HG03575 (cell line): ENCODE data around the gene DCAF6.
A peak's percentile ranks its signal among the peaks of the same experiment; 100 is the strongest.
"Not testable (repeated sequence)": the region's sequence is repeated elsewhere in the genome, so short reads cannot be mapped to it uniquely, and the experiment has no call there.

Source experiments
- ATAC-seq: cut with Tn5 transposase; IDR thresholded peaks from one replicate; pipeline ENCODE4 v1.9.1; 2021; ENCODE audit not compliant: unreplicated experiment, insufficient number of reproducible peaks, low FRiP score; ENCODE audit errors: extremely low read depth

The DCAF6 gene, protein sequence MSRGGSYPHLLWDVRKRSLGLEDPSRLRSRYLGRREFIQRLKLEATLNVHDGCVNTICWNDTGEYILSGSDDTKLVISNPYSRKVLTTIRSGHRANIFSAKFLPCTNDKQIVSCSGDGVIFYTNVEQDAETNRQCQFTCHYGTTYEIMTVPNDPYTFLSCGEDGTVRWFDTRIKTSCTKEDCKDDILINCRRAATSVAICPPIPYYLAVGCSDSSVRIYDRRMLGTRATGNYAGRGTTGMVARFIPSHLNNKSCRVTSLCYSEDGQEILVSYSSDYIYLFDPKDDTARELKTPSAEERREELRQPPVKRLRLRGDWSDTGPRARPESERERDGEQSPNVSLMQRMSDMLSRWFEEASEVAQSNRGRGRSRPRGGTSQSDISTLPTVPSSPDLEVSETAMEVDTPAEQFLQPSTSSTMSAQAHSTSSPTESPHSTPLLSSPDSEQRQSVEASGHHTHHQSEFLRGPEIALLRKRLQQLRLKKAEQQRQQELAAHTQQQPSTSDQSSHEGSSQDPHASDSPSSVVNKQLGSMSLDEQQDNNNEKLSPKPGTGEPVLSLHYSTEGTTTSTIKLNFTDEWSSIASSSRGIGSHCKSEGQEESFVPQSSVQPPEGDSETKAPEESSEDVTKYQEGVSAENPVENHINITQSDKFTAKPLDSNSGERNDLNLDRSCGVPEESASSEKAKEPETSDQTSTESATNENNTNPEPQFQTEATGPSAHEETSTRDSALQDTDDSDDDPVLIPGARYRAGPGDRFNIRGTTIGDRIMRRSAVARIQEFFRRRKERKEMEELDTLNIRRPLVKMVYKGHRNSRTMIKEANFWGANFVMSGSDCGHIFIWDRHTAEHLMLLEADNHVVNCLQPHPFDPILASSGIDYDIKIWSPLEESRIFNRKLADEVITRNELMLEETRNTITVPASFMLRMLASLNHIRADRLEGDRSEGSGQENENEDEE

DNA sequence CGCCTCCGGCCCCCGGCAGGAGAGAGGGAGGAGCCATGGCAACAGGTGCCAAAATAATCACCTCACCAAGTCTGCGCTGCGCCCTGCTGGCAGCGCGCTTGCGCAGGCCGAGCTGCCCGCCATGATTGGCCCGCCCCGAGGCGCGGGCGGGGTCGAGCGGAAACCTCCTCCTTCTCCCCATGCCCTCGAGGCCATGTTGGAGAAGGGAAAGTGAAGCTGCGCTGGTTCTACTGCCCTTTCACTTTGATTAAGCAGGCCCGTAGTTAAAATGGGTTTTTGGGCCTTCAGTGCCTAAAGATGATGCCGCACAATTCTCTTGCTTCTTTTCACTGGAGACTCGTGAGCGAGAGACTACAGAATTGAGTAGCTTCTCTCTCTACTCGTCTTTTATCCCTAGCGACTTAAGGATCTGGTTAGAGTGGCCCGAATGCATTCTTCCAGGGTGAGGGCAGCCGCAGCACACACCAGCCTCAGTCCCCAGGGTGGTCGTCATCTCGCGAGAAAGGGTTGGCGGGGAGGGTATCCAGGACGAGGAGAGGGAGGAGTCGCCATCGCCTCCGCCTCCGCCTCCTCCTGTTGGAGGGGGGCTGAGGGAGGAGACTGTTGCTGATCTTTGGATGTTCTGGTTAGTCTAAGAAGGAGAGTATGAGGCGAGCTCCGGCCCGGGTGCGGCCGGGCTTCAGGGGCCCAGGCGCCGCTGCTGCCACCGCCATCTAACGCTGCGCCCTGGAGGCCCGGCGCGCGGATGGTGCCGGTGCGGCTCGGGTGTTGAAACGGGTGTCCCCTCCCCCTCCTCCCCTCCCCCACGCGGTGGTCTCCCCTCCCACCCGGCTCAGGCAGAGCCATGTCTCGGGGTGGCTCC is at the start of gene DCAF6:
Gene DCAF6 (plus strand): TSS at position 616 of the 862 bp plus-strand sequence. CDS start 229 bp downstream, at position 845.
- peak; percentile 56 for ATAC-seq

DNA sequence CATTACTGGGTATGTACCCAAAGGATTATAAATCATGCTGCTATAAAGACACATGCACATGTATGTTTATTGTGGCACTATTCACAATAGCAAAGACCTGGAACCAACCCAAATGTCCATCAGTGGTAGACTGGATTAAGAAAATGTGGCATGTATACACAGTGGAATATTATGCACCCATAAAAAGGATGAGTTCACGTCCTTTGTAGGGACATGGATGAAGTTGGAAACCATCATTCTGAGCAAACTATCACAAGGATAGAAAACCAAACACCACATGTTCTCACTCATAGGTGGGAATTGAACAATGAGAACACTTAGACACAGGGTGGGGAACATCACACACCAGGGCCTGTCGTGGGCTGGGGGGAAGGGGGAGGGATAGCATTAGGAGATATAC is 49.3 kb upstream of the DCAF6 start:
- ATAC-seq = not testable (repeated sequence)

- ATAC-seq = no peak
Observed at GRCh38 chr1:167890400-167890799, 46.1 kb upstream of the DCAF6 start.

- ATAC-seq = no peak
Observed at GRCh38 chr1:167893798-167894197, 42.7 kb upstream of the DCAF6 start.

GRCh38 chr1:167898578-167899222 is 37.8 kb upstream of the DCAF6 start:
- ATAC-seq = no peak

GRCh38 chr1:167899253-167899681 is 37.2 kb upstream of the DCAF6 start:
- ATAC-seq = no peak

GRCh38 chr1:167900907-167901306 is 35.6 kb upstream of the DCAF6 start:
- ATAC-seq = no peak

DNA sequence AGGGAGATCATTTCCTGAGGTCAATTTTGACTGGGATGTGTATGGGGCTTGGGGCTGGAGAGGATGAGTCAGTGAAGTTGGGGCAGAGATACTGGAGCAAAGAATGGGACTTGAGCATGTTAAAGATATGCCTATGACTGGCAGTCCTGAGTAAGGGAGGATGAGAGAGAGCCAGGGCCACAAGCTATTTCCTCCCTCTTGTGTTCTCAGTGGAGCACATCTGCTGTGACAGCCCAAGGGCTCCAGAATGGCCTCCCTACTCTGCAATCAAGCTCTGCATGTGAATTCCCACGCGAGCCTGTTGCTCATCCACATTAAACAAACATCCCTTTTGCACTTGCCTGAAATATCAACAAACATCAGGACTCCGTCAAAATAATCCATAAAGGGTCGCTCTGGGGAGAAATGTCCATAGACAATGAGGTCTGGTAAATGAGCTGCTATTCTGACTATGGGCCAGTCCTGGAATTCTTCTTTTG is 31.8 kb upstream of the DCAF6 start:
- no peak for ATAC-seq

GRCh38 chr1:167905182-167905581 is 31.3 kb upstream of the DCAF6 start:
- no peak for ATAC-seq

DNA sequence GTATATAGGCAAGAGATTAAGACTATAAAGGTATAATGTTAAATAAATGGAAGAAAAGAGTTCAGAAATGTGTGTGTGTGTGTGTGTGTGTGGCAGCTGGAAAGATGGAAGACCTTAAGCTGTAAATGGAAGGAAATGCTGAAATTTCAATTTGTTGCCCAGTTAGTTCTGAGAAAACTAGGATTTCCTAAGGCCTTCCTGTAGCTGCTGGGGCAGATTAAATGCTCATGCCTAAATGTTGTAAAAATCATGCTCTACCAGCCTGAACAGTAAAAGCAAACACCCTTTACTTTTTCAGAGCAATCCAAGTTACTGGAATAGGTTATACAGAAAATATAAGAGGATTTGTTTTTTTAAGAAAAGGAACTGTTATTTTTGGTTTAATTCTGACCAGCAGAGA is 30.8 kb upstream of the DCAF6 start:
- ATAC-seq = no peak

DNA sequence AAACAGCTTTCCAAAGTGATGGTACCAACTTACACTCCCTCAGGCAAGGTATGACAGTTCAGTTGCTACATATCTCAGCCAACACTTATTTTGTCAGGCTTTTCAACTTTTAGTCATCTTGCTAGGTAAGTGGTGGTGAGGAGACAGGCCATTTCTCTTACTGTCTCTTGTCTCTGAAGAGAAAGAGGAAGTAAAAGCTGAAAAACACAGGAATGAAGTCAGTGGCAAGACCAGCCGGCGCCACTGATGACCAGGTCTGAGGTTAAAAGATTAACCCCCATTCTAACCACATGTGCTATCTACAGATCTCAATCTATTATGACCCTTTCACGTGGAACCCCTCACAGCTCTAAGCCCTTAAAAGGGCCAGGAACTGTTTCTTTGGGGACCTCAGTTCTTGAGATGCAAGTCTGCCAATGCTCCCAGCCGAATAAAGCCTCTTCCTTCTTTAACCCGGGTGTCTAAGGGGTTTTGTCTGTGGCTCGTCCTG is 26.7 kb upstream of the DCAF6 start:
- ATAC-seq = no peak

DNA sequence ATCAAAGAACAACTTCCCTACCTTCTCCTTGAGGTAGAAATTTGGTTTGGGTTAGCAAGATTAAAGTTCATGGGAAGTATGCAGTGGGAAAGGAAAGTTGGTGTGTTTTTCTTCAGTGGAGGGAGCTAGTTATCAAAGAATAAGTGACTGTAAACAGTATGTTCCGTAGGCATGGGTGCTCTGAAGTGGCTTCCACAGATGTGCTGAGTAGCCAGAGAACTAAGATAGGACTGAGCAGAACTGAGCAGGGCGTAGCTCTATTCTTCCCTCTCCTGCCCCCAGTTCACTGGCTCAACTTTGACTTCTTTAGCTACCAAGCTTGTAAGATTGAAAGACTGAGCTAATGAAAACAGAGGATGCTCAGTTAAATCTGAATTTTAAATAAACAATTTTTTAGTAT is 26.0 kb upstream of the DCAF6 start:
- ATAC-seq = no peak

DNA sequence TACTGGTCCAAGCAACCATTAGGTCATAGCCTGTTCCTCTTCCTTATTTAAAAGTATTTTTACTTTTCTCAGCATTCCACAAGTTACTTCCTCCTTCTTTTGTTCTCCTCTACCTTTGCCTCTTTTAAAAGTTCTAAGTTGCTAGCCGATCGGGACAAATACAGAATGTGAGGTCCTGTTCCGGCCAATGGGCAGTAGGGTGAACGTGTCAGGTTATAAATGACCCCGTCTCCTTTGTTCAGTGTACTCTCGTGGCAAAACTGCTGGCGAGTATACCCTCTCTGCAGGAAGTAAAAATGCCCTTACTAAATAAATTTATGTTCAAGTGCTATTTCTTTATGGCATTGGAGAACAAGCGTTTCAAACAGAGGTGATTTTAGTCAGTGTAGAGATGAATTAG is 25.1 kb upstream of the DCAF6 start:
- no peak for ATAC-seq

GRCh38 chr1:167912294-167912693 is 24.2 kb upstream of the DCAF6 start:
- ATAC-seq = no peak

- no peak for ATAC-seq
Observed at GRCh38 chr1:167913895-167914496, 22.5 kb upstream of the DCAF6 start, which contains the start of gene ADCY10. ADCY10 (minus strand) TSS chr1:167914134; CDS start chr1:167905140, 8,994 bp downstream.

DNA sequence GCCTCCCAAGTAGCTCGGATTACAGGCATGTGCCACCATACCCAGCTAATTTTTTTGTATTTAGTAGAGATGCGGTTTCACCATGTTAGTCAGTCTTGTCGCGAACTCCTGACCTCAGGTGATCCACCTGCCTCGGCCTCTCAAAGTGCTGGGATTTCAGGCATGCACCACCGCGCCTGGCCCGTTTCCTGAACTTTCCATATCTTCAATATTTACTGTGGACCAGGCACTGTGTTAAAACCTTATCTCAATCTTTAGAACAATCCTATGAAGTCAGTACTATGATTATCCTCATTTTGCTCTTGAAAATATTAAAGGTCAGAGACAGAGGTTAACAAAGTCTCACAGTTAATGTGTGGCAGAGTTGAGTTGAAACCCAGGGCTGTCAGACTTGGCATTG is 20.9 kb upstream of the DCAF6 start:
- ATAC-seq = no peak

DNA sequence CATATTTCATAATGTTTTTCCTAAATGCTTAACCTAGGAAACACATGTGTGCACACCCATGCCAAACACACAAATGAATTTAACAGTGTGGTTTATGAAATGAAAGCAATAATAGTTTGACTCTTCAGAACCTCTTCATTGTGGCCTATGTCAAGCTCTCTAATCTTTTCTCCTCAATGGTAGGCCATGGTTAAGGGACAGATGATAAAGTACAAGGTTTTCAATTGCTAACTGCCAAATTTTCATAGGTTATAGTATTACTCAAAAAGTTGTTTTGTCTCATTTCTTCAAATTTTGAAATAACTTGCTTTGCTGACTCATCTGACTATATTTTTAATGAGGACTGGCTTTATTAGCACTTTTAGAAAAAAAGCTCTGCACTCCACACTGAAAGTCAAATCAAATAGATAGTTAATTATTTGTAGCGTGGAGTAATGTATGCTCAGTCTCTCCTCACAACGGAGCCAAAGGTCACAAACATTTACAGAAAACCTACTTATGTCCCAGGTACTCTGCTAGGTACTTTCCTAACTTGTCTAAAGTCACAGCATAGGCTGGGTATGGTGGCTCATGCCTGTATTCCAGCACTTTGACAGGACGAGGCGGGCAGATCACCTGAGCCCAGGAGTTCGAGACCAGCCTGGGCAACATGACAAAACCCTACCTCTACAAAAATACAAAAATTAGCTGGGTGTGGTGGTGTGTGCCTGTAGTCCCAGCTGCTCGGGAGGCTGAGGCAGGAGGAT is 19.5 kb upstream of the DCAF6 start:
- ATAC-seq = no peak
